GM06990 (cell line): ENCODE measurements around the gene NEK6.

Source experiments
- DNase-seq: peaks from one replicate; pipeline ENCODE4 v3.0.0-alpha.2; 2011; ENCODE audit not compliant: insufficient read length; ENCODE audit errors: extremely low read depth
- H3K27me3 ChIP-seq: replicated peaks from 2 replicates; pipeline ENCODE4 v1.6.0; 2011; ENCODE audit warnings: low read length; ENCODE audit not compliant: control insufficient read depth, insufficient read depth
- H3K36me3 ChIP-seq: 2 replicates; pipeline ENCODE4 v1.5.1; 2011; ENCODE audit warnings: low read length; ENCODE audit not compliant: control insufficient read depth, insufficient read depth
- H3K4me3 ChIP-seq: replicated peaks from 2 replicates; pipeline ENCODE4 v1.5.1; 2011; ENCODE audit warnings: low read depth, mild to moderate bottlenecking, control low read depth, low read length
- TF ChIP-seq, protein P1 (sequence below): IDR thresholded peaks from 2 replicates; pipeline ENCODE4 v1.5.1; 2011; ENCODE audit warnings: low read length, control low read depth, mild to moderate bottlenecking, inconsistent platforms; ENCODE audit not compliant: insufficient read depth, poor library complexity, severe bottlenecking

Gene NEK6

DNA sequence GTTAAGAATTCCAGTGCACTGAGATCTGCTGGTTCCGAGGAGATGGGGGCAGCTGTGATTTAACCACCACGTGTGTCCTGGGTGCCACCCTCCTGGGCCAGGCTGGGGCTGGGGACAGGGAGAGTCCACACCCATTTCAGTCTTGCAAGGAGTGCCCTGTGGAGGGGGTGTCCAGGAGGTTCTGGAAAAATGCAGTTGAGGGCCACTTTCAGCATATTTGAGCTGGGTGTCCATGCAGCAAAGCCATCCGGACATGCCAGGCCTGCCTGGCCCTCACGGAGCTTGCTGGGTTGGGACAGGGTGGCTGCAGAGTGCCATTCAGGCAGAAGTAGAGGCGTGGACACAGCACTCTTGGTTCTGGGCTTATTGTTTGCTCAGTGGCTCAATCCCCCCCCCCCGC, 68.1 kb downstream of the NEK6 start:
- no peak for DNase-seq
- Histone ChIP-seq H3K4me3 (no peak overlapping the region), H3K36me3 (peaks cover 84% of the 10 kb centered on the region), H3K27me3 (no peaks in the 10 kb centered on the region)
- TF ChIP-seq, protein P1, sequence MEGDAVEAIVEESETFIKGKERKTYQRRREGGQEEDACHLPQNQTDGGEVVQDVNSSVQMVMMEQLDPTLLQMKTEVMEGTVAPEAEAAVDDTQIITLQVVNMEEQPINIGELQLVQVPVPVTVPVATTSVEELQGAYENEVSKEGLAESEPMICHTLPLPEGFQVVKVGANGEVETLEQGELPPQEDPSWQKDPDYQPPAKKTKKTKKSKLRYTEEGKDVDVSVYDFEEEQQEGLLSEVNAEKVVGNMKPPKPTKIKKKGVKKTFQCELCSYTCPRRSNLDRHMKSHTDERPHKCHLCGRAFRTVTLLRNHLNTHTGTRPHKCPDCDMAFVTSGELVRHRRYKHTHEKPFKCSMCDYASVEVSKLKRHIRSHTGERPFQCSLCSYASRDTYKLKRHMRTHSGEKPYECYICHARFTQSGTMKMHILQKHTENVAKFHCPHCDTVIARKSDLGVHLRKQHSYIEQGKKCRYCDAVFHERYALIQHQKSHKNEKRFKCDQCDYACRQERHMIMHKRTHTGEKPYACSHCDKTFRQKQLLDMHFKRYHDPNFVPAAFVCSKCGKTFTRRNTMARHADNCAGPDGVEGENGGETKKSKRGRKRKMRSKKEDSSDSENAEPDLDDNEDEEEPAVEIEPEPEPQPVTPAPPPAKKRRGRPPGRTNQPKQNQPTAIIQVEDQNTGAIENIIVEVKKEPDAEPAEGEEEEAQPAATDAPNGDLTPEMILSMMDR: no peak

- Histone ChIP-seq H3K27me3 (no peaks in the 10 kb centered on the region), H3K36me3 (peaks cover 82% of the 10 kb centered on the region), H3K4me3 (no peak overlapping the region)
- TF ChIP-seq, protein P1: no peak
- no peak for DNase-seq
Observed at GRCh38 chr9:124326378-124326777, 68.6 kb downstream of the NEK6 start.

DNA sequence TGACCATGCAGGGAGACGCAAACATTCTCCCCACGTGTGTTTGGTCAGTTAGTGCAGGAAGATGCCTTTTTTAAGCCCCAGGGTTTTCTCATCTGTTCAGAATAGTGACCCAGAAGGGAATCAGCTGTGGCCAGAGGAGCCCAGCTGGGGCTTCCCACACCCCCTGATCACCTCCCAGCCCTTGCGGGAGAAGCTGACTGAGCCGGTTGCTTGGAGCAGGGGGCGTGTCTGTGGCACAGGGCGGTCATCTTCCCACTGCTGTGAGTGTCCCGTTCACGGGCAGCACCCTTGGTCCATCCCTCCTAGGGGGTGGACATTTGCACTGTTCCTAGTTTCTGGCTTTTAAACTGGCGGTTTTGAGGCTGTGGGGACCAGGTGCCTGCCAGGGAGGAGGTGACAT, 69.7 kb downstream of the NEK6 start:
- Histone ChIP-seq H3K36me3 (peaks cover 79% of the 10 kb centered on the region), H3K4me3 (no peak overlapping the region), H3K27me3 (no peaks in the 10 kb centered on the region)
- TF ChIP-seq, protein P1: no peak
- DNase-seq: no peak

DNA sequence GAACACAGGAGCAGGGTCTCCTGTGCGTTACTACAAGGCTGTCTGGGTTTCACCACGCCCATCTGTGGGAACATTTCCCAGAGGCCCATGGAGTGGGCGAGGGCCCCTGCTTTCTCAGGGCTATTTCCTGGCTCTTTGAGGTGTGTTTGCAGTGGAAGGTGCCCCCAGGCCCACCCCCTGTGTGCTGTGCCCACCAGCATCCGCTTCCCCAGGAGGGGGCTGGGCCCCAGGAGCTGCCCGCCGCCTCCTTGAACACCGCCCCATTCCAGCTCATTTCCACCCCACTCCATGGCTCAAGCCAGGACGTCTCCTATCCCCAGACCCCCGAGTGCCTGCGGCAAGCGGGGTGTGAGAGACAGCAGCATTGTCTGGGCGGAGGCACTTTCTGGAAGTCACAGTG, 70.5 kb downstream of the NEK6 start:
- no peak overlapping the region for H3K4me3 ChIP-seq
- no peak for DNase-seq
- TF ChIP-seq, protein P1: no peak
- H3K36me3 ChIP-seq: peaks cover 80% of the 10 kb centered on the region
- H3K27me3 ChIP-seq: no peaks in the 10 kb centered on the region

DNA sequence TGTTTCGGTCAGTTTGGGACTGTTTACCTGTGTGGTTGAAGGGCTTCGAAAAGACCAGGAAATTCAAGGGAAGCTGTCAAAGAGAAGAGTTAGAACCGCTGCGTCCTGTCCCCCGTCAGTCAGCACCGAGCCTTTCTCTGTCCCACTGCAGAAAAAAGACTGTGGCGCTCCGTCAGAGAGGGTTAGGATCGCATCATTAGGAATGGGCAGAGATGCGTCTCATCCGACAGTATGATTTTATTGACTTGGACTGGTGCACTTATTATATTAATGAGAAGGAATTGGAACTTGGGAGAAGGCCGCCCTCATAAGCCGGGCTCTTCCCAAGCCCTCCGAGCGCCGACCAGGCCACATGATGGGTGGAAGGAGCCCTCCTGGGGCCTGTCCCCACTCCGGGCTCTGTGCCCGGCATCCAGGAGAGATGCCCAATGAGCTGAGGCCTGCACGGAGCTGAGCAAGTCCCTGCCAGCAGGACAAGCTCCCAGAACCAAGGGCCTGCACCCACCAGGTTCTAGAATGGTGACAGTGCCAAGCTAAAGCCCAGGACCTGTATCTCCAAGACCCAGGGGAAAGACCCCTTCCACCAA, 71.5 kb downstream of the NEK6 start:
- Histone ChIP-seq H3K27me3 (no peaks in the 10 kb centered on the region), H3K4me3 (no peak overlapping the region), H3K36me3 (peaks cover 74% of the 10 kb centered on the region)
- TF ChIP-seq, protein P1: no peak
- DNase-seq: no peak
